HEK293T (cell line): ENCODE data around the gene AS3MT.
A peak's percentile ranks its signal among the peaks of the same experiment; 100 is the strongest.

ENCODE experiments used
- CTCF ChIA-PET: fragments of 350-600 bp; formaldehyde crosslinking; extraction: SDS; loops from one replicate; lab custom pipeline; 2021; ENCODE audit warnings: antibody characterized with exemption, inconsistent platforms; lab: Yijun Ruan, JAX
- POLR2A ChIA-PET: fragments of 350-600 bp; formaldehyde crosslinking; extraction: SDS; loops from one replicate; lab custom pipeline; 2020; ENCODE audit warnings: antibody characterized with exemption, inconsistent platforms; lab: Yijun Ruan, JAX
- DNase-seq: peaks from one replicate; pipeline ENCODE4 v3.0.0; 2012; ENCODE audit warnings: mixed read lengths; ENCODE audit errors: extremely low spot score
- ARNT ChIP-seq: fragments of 450-650 bp; IDR thresholded peaks from 2 replicates; pipeline ENCODE4 v1.6.1; 2017; ENCODE audit warnings: mild to moderate bottlenecking
- BHLHE40 ChIP-seq: fragments of 450-650 bp; IDR thresholded peaks from 2 replicates; pipeline ENCODE4 v1.6.1; 2016; ENCODE audit warnings: mild to moderate bottlenecking, moderate library complexity, borderline replicate concordance
- CTBP1 ChIP-seq: fragments of 450-650 bp; IDR thresholded peaks from 2 replicates; pipeline ENCODE4 v1.6.1; 2016; ENCODE audit warnings: borderline replicate concordance
- ELF4 ChIP-seq: fragments of 450-650 bp; IDR thresholded peaks from 2 replicates; pipeline ENCODE4 v1.6.1; 2017; ENCODE audit warnings: antibody characterized with exemption
- FOXA1 ChIP-seq: fragments of 450-650 bp; IDR thresholded peaks from 2 replicates; pipeline ENCODE4 v1.6.1; 2016; ENCODE audit warnings: mild to moderate bottlenecking
- FOXK2 ChIP-seq: fragments of 450-650 bp; IDR thresholded peaks from 2 replicates; pipeline ENCODE4 v1.6.1; 2016; ENCODE audit warnings: mild to moderate bottlenecking
- FOXM1 ChIP-seq: fragments of 450-650 bp; IDR thresholded peaks from 2 replicates; pipeline ENCODE4 v1.6.1; 2017; ENCODE audit warnings: mild to moderate bottlenecking, borderline replicate concordance
- HDGF ChIP-seq: fragments of 450-650 bp; IDR thresholded peaks from 2 replicates; pipeline ENCODE4 v1.6.1; 2017; ENCODE audit warnings: antibody characterized with exemption, borderline replicate concordance
- L3MBTL2 ChIP-seq: fragments of 450-650 bp; conservative IDR thresholded peaks from 2 replicates; pipeline ENCODE4 v1.6.1; 2016; ENCODE audit warnings: mild to moderate bottlenecking
- LEF1 ChIP-seq: fragments of 450-650 bp; IDR thresholded peaks from 2 replicates; pipeline ENCODE4 v1.6.1; 2017; ENCODE audit warnings: mild to moderate bottlenecking, borderline replicate concordance
- NFRKB ChIP-seq: fragments of 450-650 bp; IDR thresholded peaks from 2 replicates; pipeline ENCODE4 v1.6.1; 2016; ENCODE audit warnings: mild to moderate bottlenecking, moderate library complexity
- PKNOX1 ChIP-seq: fragments of 450-650 bp; IDR thresholded peaks from 2 replicates; pipeline ENCODE4 v1.6.1; 2016
- SP1 ChIP-seq: fragments of 450-650 bp; IDR thresholded peaks from 2 replicates; pipeline ENCODE4 v1.6.1; 2017
- SUZ12 ChIP-seq: fragments of 450-650 bp; IDR thresholded peaks from 2 replicates; pipeline ENCODE4 v1.6.1; 2016; ENCODE audit warnings: mild to moderate bottlenecking
- TARDBP ChIP-seq: fragments of 450-650 bp; IDR thresholded peaks from 2 replicates; pipeline ENCODE4 v1.6.1; 2016
- ZNF384 ChIP-seq: fragments of 450-650 bp; IDR thresholded peaks from 2 replicates; pipeline ENCODE4 v1.6.1; 2016

The AS3MT gene

GRCh38 chr10:102916173-102916572 is 46.9 kb downstream of the AS3MT start:
- no peak for DNase-seq
- POLR2A ChIA-PET = no interaction called here
- CTCF ChIA-PET = no interaction called here
- TF ChIP-seq ZNF384 (no peak), ELF4 (no peak), HDGF (no peak), SP1 (no peak), PKNOX1 (no peak), FOXA1 (no peak), SUZ12 (no peak), L3MBTL2 (no peak), NFRKB (no peak), BHLHE40 (no peak), LEF1 (no peak), ARNT (no peak)

DNA sequence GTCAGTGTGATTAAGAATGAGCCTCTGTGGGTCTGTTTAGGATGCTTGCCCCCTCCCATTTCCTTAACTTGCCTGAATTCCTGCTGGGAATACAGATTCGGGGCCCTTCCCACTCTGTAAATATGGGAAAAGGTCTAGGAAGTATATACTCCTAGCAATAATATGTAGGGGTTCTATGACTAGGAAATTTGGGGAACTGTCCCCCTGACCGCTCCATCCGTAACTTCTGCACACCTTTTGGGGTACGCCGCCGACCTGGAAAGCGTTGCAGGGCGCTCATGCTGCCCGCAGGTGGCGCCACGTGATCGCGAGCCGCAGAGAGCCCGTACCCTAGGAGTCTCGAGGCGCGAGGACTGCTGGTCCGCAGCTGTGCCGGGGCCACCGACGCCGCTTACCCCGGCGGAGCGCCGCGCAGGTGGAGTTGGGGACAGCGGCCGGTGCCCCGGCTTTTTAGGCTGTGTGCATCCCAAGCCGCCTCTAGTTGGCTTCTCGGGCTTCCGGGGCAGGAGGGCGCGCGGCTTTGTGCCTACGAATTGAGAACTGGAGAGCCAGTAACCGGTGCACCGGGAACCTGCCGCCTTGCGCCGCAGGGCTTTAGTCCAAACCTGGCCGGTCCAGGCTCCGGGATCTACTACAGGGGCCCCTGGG is 48.2 kb downstream of the AS3MT start:
- TF ChIP-seq LEF1 (no peak), L3MBTL2 (peak; percentile 80)
- POLR2A ChIA-PET = interaction anchor here (0.7 kb wide), 1 partner anchor 28 kb away, joined by 3 read pairs; no protein-coding TSS in a partner anchor
- CTCF ChIA-PET = interaction anchor here (0.6 to 1.9 kb wide), 14 partner anchors 8 to 416 kb away, joined by 3 to 15 read pairs (median 4); partner anchors contain the start of gene CYP17A1
- DNase-seq = peak; percentile 76

GRCh38 chr10:102917962-102918816 is 48.9 kb downstream of the AS3MT start, which contains the start of gene CNNM2:
Gene CNNM2, plus strand, starts transcription at chr10:102918294. Its CDS starts 187 bp downstream, at chr10:102918481.
- peak; percentile 99 for TF ChIP-seq PKNOX1
- peak; percentile 80 for TF ChIP-seq SP1
- no peak; the same call in 1 of the 2 replicates for TF ChIP-seq FOXK2
- 0 out of 2 replicates have a peak, but pooled peaks have one; percentile 27 for TF ChIP-seq ARNT
- peak; percentile 80 for TF ChIP-seq L3MBTL2
- TF ChIP-seq HDGF = peak; percentile 98
- ChIA-PET POLR2A (interaction anchor here (0.5 to 0.7 kb wide), 2 partner anchors 27 to 30 kb away, joined by 3 read pairs; no protein-coding TSS in a partner anchor), CTCF (interaction anchor here (0.6 to 1.9 kb wide), 14 partner anchors 8 to 415 kb away, joined by 3 to 15 read pairs (median 4); partner anchors contain the start of gene CYP17A1)
- peak; percentile 99 for DNase-seq

DNA sequence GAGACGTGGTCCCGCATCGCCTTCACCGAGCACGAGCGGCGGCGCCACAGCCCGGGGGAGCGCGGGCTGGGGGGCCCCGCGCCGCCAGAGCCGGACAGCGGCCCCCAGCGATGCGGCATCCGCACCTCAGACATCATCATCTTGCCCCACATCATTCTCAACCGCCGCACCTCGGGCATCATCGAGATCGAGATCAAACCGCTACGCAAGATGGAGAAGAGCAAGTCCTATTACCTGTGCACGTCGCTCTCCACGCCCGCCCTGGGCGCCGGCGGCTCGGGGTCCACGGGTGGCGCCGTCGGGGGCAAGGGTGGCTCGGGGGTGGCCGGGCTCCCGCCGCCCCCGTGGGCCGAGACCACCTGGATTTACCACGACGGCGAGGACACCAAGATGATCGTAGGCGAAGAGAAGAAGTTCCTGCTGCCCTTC is 49.6 kb downstream of the AS3MT start:
- ChIA-PET POLR2A (no interaction called here), CTCF (interaction anchor here (0.6 to 1.0 kb wide), 2 partner anchors 27 to 83 kb away, joined by 3 to 7 read pairs; no protein-coding TSS in a partner anchor)
- peak; percentile 37 for DNase-seq
- TF ChIP-seq L3MBTL2 (no peak), SP1 (no peak), BHLHE40 (no peak), ELF4 (no peak), FOXM1 (no peak), NFRKB (no peak), PKNOX1 (no peak), LEF1 (no peak), SUZ12 (no peak), TARDBP (no peak), ARNT (no peak), ZNF384 (no peak), FOXK2 (no peak), FOXA1 (no peak), HDGF (no peak), CTBP1 (no peak)

GRCh38 chr10:102919246-102919959 is 50.1 kb downstream of the AS3MT start:
- ChIA-PET POLR2A (interaction anchor here (1.1 kb wide), 1 partner anchor 129 kb away, joined by 3 read pairs; no protein-coding TSS in a partner anchor), CTCF (interaction anchor here (0.6 kb wide), 1 partner anchor 82 kb away, joined by 3 read pairs; no protein-coding TSS in a partner anchor)
- DNase-seq = no peak
- peak; percentile 8; the same call in 1 of the 2 replicates for TF ChIP-seq L3MBTL2
- TF ChIP-seq TARDBP = no peak
- TF ChIP-seq PKNOX1 = no peak
- TF ChIP-seq ARNT = no peak
- TF ChIP-seq SUZ12 = no peak
